CD4-positive, alpha-beta T cell treated with Interleukin-4 for 4 hours (primary cell): Measurements from ENCODE around the gene SLC17A4.
A peak's percentile ranks its signal among the peaks of the same experiment; 100 is the strongest.
"Not testable (repeated sequence)": the region's sequence is repeated elsewhere in the genome, so short reads cannot be mapped to it uniquely, and the experiment has no call there.

Experiments used
- DNase-seq: peaks from one replicate; pipeline ENCODE4 v3.0.0-alpha.2; 2020

The SLC17A4 gene

GRCh38 chr6:25754535-25754934 lies at the start of gene SLC17A4:
Gene SLC17A4 (plus strand): TSS chr6:25754742. CDS start chr6:25761963, 7,221 bp downstream.
- no peak for DNase-seq

DNA sequence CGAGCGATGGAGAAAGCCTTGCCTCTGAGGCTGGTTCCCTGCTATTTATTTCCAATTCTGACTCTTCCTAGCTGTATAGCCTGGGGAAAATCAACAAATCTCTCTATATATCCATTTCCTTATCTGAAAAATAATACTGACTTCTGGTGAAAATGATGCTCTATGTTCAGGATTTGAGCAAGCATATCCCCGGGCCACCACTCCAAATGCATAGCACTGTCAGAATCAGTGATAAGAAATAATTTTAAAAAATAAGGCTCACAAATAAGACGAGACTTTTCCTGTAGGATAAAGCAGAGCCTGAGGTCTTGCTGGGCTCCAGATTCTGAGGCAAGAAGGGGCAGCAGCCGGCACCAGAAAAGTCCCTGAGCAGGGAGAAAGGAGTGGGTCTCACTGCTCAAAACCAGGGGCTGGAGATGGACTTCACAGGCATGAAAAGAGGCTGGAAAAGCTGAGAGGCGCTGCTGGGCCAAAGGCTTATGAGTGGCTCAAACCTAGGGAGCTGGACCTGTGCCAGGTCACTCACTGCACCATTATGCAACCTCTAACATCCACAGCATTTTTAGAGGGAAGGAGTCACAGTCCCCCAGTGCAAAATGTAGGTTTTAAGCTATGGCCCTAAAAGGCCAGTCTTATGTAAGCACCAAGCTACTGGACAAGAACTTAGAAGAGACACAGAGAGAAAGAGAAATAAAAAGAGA lies 48.1 kb upstream of the SLC17A4 start:
- no peak for DNase-seq

DNA sequence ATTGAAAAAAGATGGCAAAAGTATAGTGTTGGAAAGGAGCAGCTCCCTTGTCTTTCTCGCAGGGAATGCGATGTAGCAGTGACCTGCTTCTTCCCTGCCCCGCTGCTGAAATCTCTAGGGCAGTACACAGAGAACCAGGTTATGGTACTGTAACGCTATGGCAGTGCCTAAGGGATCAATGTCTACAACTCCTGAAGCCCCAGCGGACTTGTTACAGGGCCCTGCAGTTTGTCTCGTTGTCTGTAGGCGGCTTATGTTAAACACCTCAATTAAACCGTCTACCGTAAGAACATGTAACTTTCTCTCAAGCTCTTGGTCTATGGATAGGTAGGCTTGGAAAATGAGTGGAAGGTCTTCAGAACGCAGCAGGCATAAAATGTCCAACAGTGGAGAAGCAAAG lies 44.8 kb upstream of the SLC17A4 start:
- DNase-seq = no peak

- DNase-seq = no peak
Observed at GRCh38 chr6:25710287-25710686, 44.3 kb upstream of the SLC17A4 start.

DNA sequence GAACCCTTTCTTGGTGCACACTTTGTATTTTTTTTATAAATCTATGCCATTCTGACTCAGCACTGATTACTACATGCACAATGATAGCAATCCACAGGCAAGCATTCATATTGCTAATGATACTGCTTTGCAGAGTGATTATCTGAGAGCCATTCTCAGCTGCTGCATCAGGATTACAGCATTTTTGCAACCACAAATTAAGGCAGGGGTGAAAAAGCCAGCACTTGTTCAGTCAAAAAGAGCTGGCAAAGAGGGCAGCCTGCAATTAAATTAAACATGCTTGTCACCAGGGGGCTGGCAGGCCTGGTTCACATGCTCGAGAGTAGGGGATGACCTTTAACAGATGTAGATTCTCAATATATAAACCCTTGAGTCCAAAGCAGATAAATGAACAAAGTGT lies 40.7 kb upstream of the SLC17A4 start:
- no peak for DNase-seq

DNA sequence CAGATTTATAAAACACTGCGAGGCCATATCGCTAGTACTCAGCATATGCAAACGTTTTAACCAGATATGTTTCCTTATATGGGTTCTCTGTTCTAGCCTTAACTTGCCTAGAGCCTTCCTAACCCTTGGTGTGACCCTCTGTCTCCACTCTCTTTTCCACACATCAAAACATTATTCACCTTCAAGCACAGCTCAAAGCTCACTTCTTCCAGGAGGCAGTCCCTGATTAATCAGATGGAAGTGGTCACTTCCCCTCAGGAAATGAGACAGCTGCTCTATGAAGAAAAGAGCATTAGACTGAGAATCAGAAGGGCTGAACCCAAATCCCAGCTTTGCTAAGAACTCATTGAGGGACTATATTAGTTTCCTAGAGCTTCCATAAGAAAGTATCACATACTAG lies 39.8 kb upstream of the SLC17A4 start:
- DNase-seq = no peak

DNA sequence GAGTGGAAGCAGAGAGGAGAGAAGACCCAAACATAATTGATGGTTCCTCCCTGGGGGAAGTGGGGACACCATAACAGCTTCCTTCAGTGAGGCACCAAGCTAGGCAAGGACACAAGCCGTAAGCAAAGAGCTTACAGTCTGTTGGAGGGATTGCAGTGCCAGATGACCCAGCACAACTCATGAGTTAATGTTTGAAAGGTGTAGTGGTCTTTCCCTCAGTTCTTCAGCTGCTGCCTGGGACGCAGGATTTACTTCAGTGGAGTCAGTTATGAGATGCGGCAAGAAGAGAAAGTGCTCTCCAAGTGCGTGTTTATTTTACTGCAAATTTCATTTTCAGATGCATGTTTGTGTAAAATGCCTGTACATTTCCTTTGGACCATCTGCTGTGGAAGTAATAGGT lies 38.7 kb upstream of the SLC17A4 start:
- no peak for DNase-seq

- DNase-seq = peak; percentile 15
Observed at GRCh38 chr6:25717866-25718740, 36.4 kb upstream of the SLC17A4 start.

DNA sequence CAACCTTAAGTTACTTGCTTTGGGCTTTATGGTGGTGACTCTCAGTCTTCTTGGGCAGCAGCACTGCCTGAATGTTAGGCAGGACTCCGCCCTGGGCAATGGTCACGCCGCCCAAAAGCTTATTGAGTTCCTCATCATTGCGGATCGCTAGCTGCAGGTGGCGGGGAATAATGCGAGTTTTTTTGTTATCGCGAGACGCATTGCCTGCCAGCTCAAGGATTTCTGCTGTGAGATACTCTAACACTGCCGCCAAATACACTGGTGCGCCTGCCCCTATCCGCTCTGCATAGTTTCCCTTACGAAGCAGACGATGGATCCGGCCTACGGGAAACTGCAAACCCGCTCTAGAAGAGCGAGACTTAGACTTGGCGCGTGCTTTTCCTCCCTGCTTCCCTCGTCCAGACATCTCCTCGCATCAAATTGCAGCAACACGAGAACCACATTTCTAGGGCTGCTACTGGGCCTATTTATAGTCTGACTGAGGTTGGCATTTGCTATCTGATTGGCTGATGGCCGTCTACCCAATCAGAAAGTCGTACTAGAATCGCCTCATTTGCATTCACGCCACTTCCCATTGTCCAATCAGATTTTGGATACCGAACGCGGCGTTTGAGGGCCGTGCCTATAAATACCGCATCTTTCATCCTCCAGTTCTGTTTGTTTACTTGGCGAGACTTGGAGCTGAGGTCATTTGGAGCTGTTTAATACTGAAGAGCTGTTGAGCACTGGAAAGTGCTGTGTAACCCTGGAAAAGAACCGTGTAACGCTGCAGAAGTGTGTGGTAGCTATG lies 28.2 kb upstream of the SLC17A4 start:
- DNase-seq = no peak

- no peak for DNase-seq
Observed at GRCh38 chr6:25727028-25727427, 27.5 kb upstream of the SLC17A4 start.

- no peak for DNase-seq
Observed at GRCh38 chr6:25730907-25731306, 23.6 kb upstream of the SLC17A4 start.

- no peak for DNase-seq
Observed at GRCh38 chr6:25731721-25732120, 22.8 kb upstream of the SLC17A4 start.

GRCh38 chr6:25732468-25733198 lies 21.9 kb upstream of the SLC17A4 start:
- no peak for DNase-seq

- DNase-seq = no peak
Observed at GRCh38 chr6:25735261-25735660, 19.3 kb upstream of the SLC17A4 start.

- no peak for DNase-seq
Observed at GRCh38 chr6:25743868-25744267, 10.7 kb upstream of the SLC17A4 start.

DNA sequence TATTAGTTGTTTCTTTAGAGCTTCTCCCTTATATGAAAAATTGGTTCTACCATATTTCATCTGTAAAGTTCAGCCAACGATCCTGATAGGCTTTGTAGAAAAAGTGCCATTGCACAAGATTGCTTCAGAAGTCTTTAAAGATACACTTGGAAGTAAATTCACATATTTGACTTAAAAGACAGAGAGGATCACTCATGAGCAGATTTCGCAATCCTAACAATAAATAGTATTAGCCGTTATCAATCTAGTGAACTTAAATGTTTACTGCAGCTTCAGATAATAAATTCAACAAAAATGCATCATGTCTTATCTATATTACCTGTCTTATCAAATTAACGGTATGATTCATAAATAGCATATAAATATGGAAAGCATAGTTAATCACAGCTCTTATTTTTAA lies 8.7 kb upstream of the SLC17A4 start:
- no peak for DNase-seq

GRCh38 chr6:25746968-25747367 lies 7.6 kb upstream of the SLC17A4 start:
- DNase-seq = no peak

GRCh38 chr6:25747477-25747876 lies 7.1 kb upstream of the SLC17A4 start:
- no peak for DNase-seq

DNA sequence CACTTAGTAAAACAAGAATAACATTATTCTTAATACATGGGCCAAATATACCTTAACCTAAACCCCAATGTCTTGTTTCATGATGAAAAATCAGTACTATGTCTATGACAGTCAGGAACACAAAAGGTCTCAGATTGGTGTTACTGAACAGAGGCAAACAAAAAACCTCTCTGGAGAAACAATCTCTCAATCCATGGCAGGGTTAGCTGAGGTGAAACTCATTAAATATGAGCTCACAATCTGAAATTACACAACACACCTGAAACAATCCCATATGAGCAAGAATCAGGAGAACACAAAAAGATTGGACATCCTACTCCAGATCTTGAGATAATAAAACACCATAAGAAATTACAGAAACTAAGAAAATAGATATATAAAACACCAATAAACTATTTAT lies 6.5 kb upstream of the SLC17A4 start:
- no peak for DNase-seq

- not testable (repeated sequence) for DNase-seq
Observed at GRCh38 chr6:25748601-25749517, 5.7 kb upstream of the SLC17A4 start.

- DNase-seq = no peak
Observed at GRCh38 chr6:25749837-25750236, 4.7 kb upstream of the SLC17A4 start.

GRCh38 chr6:25750906-25751305 lies 3.6 kb upstream of the SLC17A4 start:
- DNase-seq = no peak
